SU-DHL-6 (cell line): ENCODE data around the gene EPB41L4B.

Experiments used
- EZH2phosphoT487 ChIP-seq: fragments of 200-600 bp; sonication (generic), shearing (Covaris generic); conservative IDR thresholded peaks from 2 replicates; pipeline ENCODE4 v1.6.1; 2018; ENCODE audit warnings: mild to moderate bottlenecking, antibody characterized with exemption, low read length, moderate library complexity, mixed read lengths
- TF ChIP-seq, protein P1 (sequence below): fragments of 200-600 bp; sonication (generic); IDR thresholded peaks from one replicate; pipeline ENCODE4 v1.5.1; 2017; ENCODE audit warnings: antibody characterized with exemption, mild to moderate bottlenecking, low read length, moderate library complexity; ENCODE audit not compliant: insufficient read depth, poor library complexity, severe bottlenecking

DNA sequence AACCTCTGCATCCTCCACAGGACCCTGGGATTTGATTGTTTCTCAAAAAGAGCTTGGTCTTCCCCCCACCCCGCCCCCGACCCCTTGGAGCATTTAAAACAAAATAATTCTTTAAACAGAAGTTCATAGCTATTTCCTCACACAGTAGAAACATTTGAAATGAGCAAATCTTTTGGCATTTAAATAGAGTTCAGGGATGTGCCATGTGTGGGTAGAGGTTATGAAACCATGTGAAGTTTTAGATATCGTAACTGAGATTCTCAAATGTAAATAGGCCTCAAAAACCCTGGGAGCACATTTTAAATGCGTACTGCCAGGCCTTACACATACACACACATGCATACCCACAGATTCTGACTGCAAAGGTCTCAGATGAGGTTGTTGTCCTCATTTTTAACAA lies 66.5 kb downstream of the EPB41L4B start:
- TF ChIP-seq, protein P1, sequence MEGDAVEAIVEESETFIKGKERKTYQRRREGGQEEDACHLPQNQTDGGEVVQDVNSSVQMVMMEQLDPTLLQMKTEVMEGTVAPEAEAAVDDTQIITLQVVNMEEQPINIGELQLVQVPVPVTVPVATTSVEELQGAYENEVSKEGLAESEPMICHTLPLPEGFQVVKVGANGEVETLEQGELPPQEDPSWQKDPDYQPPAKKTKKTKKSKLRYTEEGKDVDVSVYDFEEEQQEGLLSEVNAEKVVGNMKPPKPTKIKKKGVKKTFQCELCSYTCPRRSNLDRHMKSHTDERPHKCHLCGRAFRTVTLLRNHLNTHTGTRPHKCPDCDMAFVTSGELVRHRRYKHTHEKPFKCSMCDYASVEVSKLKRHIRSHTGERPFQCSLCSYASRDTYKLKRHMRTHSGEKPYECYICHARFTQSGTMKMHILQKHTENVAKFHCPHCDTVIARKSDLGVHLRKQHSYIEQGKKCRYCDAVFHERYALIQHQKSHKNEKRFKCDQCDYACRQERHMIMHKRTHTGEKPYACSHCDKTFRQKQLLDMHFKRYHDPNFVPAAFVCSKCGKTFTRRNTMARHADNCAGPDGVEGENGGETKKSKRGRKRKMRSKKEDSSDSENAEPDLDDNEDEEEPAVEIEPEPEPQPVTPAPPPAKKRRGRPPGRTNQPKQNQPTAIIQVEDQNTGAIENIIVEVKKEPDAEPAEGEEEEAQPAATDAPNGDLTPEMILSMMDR: no peak
- TF ChIP-seq EZH2phosphoT487: no peak
